HepG2 (cell line): Measurements from ENCODE around the gene PLCB1. TPM values are rescaled to one million over a fixed set of nuclear protein-coding genes. Genes with fewer than 3 reads are reported as not detected.

Experiments
- ATAC-seq: fragments of 200-7000 bp; cut with Tn5 transposase; 3 replicates; pipeline ENCODE4 v1.9.1; 2020; ENCODE audit warnings: mild to moderate bottlenecking, moderate library complexity
- BruUV-seq: library from RNA; stranded (reverse); fragments of 400-500 nt; replicated peaks from 2 replicates; lab custom pipeline; 2021; lab: Mats Ljungman, UMichigan
- CTCF ChIA-PET: fragments of 300-600 bp; formaldehyde crosslinking; extraction: SDS; loops from one replicate; lab custom pipeline; 2021; ENCODE audit warnings: low total read pairs, inconsistent platforms, low intra/inter-chr PET ratio; lab: Yijun Ruan, JAX
- POLR2A ChIA-PET: fragments of 350-600 bp; sonication (Branson Sonifier 250); formaldehyde crosslinking; loops from one replicate; lab custom pipeline; 2020; ENCODE audit warnings: antibody characterized with exemption, inconsistent platforms; lab: Yijun Ruan, JAX
- DNase-seq: peaks from one replicate; pipeline ENCODE4 v3.0.0-alpha.2; 2015; ENCODE audit warnings: low spot score
- FAIRE-seq: peaks from 3 replicates; lab custom pipeline; 2011; peaks lifted over from hg19 to GRCh38; lab: Jason Lieb, UNC
- H2AFZ ChIP-seq: one replicate; pipeline ENCODE4 v1.6.1; 2011; ENCODE audit warnings: low read length, inconsistent platforms
- H3K27ac ChIP-seq: fragments of 300-600 bp; 3 replicates; pipeline ENCODE4 v1.8.0; 2011; ENCODE audit warnings: mixed run types, mild to moderate bottlenecking, mixed read lengths, low read length, inconsistent platforms; ENCODE audit not compliant: insufficient read depth; ENCODE audit errors: extremely low read length
- H3K27me3 ChIP-seq, 2 experiments: fragments of 200-600 bp in 1 of 2; 2 replicates in 1 of 2; 3 replicates in 1 of 2; pipeline versions ENCODE4 v1.6.0 to v1.8.0; 2011; ENCODE audit warnings: low read length in 2 of 2, mild to moderate bottlenecking in 2 of 2, moderate library complexity in 2 of 2, inconsistent platforms in 1 of 2; ENCODE audit not compliant: insufficient read depth in 2 of 2, control insufficient read depth in 1 of 2
- H3K36me3 ChIP-seq, 2 experiments: fragments of 200-600 bp in 1 of 2; replicated peaks in 1 of 2; 2 replicates in 1 of 2; 3 replicates in 1 of 2; pipeline versions ENCODE4 v1.5.1 to v1.8.0; 2011; ENCODE audit warnings: low read length in 2 of 2, inconsistent platforms in 1 of 2; ENCODE audit not compliant: insufficient read depth in 2 of 2, control insufficient read depth in 1 of 2
- H3K4me1 ChIP-seq: 2 replicates; pipeline ENCODE4 v1.5.1; 2012; ENCODE audit warnings: low read length, inconsistent platforms; ENCODE audit not compliant: insufficient read depth
- H3K4me2 ChIP-seq: 2 replicates; pipeline ENCODE4 v1.6.0; 2011; ENCODE audit warnings: low read depth, low read length, inconsistent platforms
- H3K4me3 ChIP-seq, 3 experiments: fragments of 200-600 bp in 1 of 3; sonication (generic), shearing (Covaris generic) in 1 of 3; replicated peaks in 1 of 3; 2 replicates each; pipeline ENCODE4 v1.5.1; 2011 to 2016; ENCODE audit warnings: low read length in 3 of 3, inconsistent platforms in 2 of 3, low read depth in 2 of 3, mild to moderate bottlenecking in 2 of 3, control low read depth in 1 of 3, mixed read lengths in 1 of 3; ENCODE audit not compliant: insufficient read depth in 1 of 3
- H3K79me2 ChIP-seq: one replicate; pipeline ENCODE4 v1.6.1; 2011; ENCODE audit warnings: low read length, inconsistent platforms; ENCODE audit not compliant: insufficient read depth
- H3K9ac ChIP-seq: 2 replicates; pipeline ENCODE4 v1.6.0; 2011; ENCODE audit warnings: mild to moderate bottlenecking, low read depth, low read length, inconsistent platforms; ENCODE audit not compliant: insufficient read depth
- H3K9me3 ChIP-seq: 2 replicates; pipeline ENCODE4 v1.5.1; 2012; ENCODE audit warnings: mild to moderate bottlenecking, low read length
- H4K20me1 ChIP-seq: 2 replicates; pipeline ENCODE4 v1.6.0; 2011; ENCODE audit warnings: inconsistent platforms, mild to moderate bottlenecking, low read length, moderate library complexity; ENCODE audit not compliant: insufficient read depth
- GPN1 ChIP-seq: sonication (generic); formaldehyde crosslinking; IDR thresholded peaks from 2 replicates; pipeline ENCODE4 v1.5.1; 2020; ENCODE audit warnings: missing genetic modification reagents, borderline replicate concordance
- KDM6A ChIP-seq: IDR thresholded peaks from 2 replicates; pipeline ENCODE4 v1.6.1; 2016; ENCODE audit warnings: low read depth
- LCORL ChIP-seq, 2 experiments: fragments of 450-650 bp in 1 of 2; sonication (generic) in 1 of 2; formaldehyde crosslinking in 1 of 2; IDR thresholded peaks; 2 replicates each; pipeline versions ENCODE4 v1.5.0 to v1.6.1; 2017 to 2020; ENCODE audit warnings: antibody characterized with exemption in 1 of 2, missing genetic modification reagents in 1 of 2
- PBX3 ChIP-seq: sonication (generic); formaldehyde crosslinking; IDR thresholded peaks from 2 replicates; pipeline ENCODE4 v1.8.1; 2023; ENCODE audit warnings: missing genetic modification reagents, inconsistent platforms, borderline replicate concordance
- RFXAP ChIP-seq: sonication (generic); formaldehyde crosslinking; IDR thresholded peaks from 2 replicates; pipeline ENCODE4 v1.4.0; 2020; ENCODE audit warnings: missing genetic modification reagents, borderline replicate concordance
- THYN1 ChIP-seq: sonication (generic); formaldehyde crosslinking; IDR thresholded peaks from 2 replicates; pipeline ENCODE4 v1.8.1; 2023; ENCODE audit warnings: low read depth, mild to moderate bottlenecking, moderate library complexity, missing genetic modification reagents, borderline replicate concordance
- TRIM24 ChIP-seq: sonication (generic); formaldehyde crosslinking; IDR thresholded peaks from 2 replicates; pipeline ENCODE4 v1.8.0; 2022; ENCODE audit warnings: mild to moderate bottlenecking, missing genetic modification reagents
- ZFP37 ChIP-seq: sonication (generic); formaldehyde crosslinking; IDR thresholded peaks from 2 replicates; pipeline ENCODE4 v1.4.0; 2020; ENCODE audit warnings: missing genetic modification reagents, borderline replicate concordance
- ZNF234 ChIP-seq: sonication (generic); formaldehyde crosslinking; conservative IDR thresholded peaks from 2 replicates; pipeline ENCODE4 v1.5.1; 2020; ENCODE audit warnings: mild to moderate bottlenecking, missing genetic modification reagents
- ZNF256 ChIP-seq: sonication (generic); formaldehyde crosslinking; conservative IDR thresholded peaks from 2 replicates; pipeline ENCODE4 v1.4.0; 2020; ENCODE audit warnings: missing genetic modification reagents
- ZNF460 ChIP-seq: sonication (generic); formaldehyde crosslinking; IDR thresholded peaks from 2 replicates; pipeline ENCODE4 v1.5.1; 2020; ENCODE audit warnings: missing genetic modification reagents, mild to moderate bottlenecking, borderline replicate concordance
- ZNF777 ChIP-seq: sonication (generic); formaldehyde crosslinking; IDR thresholded peaks from 2 replicates; pipeline ENCODE4 v1.4.0; 2020; ENCODE audit warnings: missing genetic modification reagents
- ZNF879 ChIP-seq: sonication (generic); formaldehyde crosslinking; IDR thresholded peaks from 2 replicates; pipeline ENCODE4 v1.8.1; 2023; ENCODE audit warnings: missing genetic modification reagents
- WGBS: methylation state at CpG from one replicate; pipeline ENCODE4 v1.1.6; 2017; ENCODE audit warnings: low lambda C conversion rate; 5-methylcytosine and 5-hydroxymethylcytosine counted together
- in situ Hi-C: cut with HindIII; loops from 2 replicates; pipeline ENCODE4 v1.10.0; 2017; ENCODE audit warnings: low pct_unique_long_range_greater_than_20kb; ENCODE audit not compliant: extremely low pct_ligation_motif_present
- intact Hi-C: fragments of 100-400 bp; cut with micrococcal nuclease; formaldehyde crosslinking; loops from one replicate; pipeline ENCODE4 v1.10.0; 2022; ENCODE audit not compliant: unreplicated experiment
- polyA plus RNA-seq, 8 experiments: library from polyadenylated mRNA; depleted of rRNA in 3 of 8; stranded (reverse) in 7 of 8; unstranded in 1 of 8; fragments of >200 nt; fragmentation: Illumina TruSeq in 4 of 8; extraction: Trizol in 4 of 8; gene quantifications; 2 replicates each; pipeline versions ENCODE4 v1.2.1 to v1.2.3, GENCODE V29; 2011 to 2016; ENCODE audit warnings: low read depth in 4 of 8, missing spikeins in 1 of 8, mixed read lengths in 1 of 8; ENCODE audit not compliant: insufficient read depth in 1 of 8
- total RNA-seq, 5 experiments: library from RNA; depleted of rRNA; stranded (reverse); fragments of >200 nt; fragmentation: Illumina TruSeq; extraction: Trizol; gene quantifications; 2 replicates each; pipeline ENCODE4 v1.2.3, GENCODE V29; 2016; ENCODE audit warnings: low read depth in 1 of 5
- TF ChIP-seq, protein P1 (sequence below): sonication (generic); formaldehyde crosslinking; IDR thresholded peaks from 2 replicates; pipeline ENCODE4 v1.4.0; 2020; ENCODE audit warnings: missing genetic modification reagents, borderline replicate concordance
- TF ChIP-seq, protein P2 (sequence below): sonication (generic); formaldehyde crosslinking; IDR thresholded peaks from 2 replicates; pipeline ENCODE4 v1.8.0; 2022; ENCODE audit warnings: mild to moderate bottlenecking, missing genetic modification reagents; ENCODE audit not compliant: insufficient replicate concordance

Gene PLCB1
- total and polyA plus RNA-seq, 2 of the 13 experiments (the other 11 are each of a cell fraction or from before 2014, with no cell fraction given), result 42.4 to 55.9 TPM

DNA sequence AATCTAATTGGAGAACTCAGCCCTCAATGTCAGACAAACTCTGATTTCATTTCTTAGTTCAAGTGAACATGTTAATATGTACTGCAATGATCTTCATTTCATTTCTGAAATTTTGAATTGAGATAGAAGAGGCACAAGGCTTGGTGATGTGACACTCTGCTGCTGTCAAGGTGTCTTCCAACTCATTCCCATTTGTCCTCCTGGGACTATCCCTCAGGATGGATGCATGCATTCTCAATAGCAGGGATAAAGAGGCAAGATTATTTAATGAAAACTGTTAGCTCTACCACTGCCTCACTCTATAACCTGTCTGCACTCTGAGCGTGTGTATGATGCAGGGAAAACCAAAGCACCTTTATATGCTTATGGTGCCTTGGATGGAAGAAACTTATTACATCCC lies 78.7 kb downstream of the PLCB1 start:
- CTCF ChIA-PET, result no interaction called here

GRCh38 chr20:8212286-8212685 lies 80.2 kb downstream of the PLCB1 start:
- H3K27me3 ChIP-seq, result no peaks in the 10 kb centered on the region
- POLR2A ChIA-PET, result no interaction called here
- CTCF ChIA-PET, result no interaction called here
- H3K27ac ChIP-seq, result no peak overlapping the region
- no peak overlapping the region for H3K9ac ChIP-seq
- intact Hi-C loops (no loop called here), in situ Hi-C loops (no loop called here)
- H3K4me2 ChIP-seq, result no peak overlapping the region
- no peaks in the 10 kb centered on the region for H4K20me1 ChIP-seq
- FAIRE-seq (no peak), ATAC-seq (no peak), DNase-seq (no peak)
- WGBS, result 97% methylated on average over 3 of the region's 3 CpGs
- H3K79me2 ChIP-seq, result peaks cover 26% of the 10 kb centered on the region
- H2AFZ ChIP-seq, result no peak overlapping the region
- peaks cover 57% of the 10 kb centered on the region for H3K4me1 ChIP-seq
- no TSS peak for BruUV-seq
- no peak overlapping the region for H3K4me3 ChIP-seq
- H3K9me3 ChIP-seq, result no peaks in the 10 kb centered on the region
- H3K36me3 ChIP-seq, result peaks cover 0 to 2% of the 10 kb centered on the region in 2 experiments; a peak in 2 of 5 replicates
- TF ChIP-seq, protein P1, sequence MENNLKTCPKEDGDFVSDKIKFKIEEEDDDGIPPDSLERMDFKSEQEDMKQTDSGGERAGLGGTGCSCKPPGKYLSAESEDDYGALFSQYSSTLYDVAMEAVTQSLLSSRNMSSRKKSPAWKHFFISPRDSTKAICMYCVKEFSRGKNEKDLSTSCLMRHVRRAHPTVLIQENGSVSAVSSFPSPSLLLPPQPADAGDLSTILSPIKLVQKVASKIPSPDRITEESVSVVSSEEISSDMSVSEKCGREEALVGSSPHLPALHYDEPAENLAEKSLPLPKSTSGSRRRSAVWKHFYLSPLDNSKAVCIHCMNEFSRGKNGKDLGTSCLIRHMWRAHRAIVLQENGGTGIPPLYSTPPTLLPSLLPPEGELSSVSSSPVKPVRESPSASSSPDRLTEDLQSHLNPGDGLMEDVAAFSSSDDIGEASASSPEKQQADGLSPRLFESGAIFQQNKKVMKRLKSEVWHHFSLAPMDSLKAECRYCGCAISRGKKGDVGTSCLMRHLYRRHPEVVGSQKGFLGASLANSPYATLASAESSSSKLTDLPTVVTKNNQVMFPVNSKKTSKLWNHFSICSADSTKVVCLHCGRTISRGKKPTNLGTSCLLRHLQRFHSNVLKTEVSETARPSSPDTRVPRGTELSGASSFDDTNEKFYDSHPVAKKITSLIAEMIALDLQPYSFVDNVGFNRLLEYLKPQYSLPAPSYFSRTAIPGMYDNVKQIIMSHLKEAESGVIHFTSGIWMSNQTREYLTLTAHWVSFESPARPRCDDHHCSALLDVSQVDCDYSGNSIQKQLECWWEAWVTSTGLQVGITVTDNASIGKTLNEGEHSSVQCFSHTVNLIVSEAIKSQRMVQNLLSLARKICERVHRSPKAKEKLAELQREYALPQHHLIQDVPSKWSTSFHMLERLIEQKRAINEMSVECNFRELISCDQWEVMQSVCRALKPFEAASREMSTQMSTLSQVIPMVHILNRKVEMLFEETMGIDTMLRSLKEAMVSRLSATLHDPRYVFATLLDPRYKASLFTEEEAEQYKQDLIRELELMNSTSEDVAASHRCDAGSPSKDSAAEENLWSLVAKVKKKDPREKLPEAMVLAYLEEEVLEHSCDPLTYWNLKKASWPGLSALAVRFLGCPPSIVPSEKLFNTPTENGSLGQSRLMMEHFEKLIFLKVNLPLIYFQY (CRISPR knock-in tag), result no peak
- no peak for TF ChIP-seq LCORL (IDR thresholded peaks at IDR 0.05)
- TF ChIP-seq LCORL (CRISPR knock-in tag; IDR thresholded peaks at IDR 0.05), result no peak
- no peak for TF ChIP-seq ZNF879 (CRISPR knock-in tag)
- TF ChIP-seq, protein P2, sequence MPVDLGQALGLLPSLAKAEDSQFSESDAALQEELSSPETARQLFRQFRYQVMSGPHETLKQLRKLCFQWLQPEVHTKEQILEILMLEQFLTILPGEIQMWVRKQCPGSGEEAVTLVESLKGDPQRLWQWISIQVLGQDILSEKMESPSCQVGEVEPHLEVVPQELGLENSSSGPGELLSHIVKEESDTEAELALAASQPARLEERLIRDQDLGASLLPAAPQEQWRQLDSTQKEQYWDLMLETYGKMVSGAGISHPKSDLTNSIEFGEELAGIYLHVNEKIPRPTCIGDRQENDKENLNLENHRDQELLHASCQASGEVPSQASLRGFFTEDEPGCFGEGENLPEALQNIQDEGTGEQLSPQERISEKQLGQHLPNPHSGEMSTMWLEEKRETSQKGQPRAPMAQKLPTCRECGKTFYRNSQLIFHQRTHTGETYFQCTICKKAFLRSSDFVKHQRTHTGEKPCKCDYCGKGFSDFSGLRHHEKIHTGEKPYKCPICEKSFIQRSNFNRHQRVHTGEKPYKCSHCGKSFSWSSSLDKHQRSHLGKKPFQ, result no peak
- no peak for TF ChIP-seq ZNF460 (CRISPR knock-in tag)

More for the DNA sequence above, 78.7 kb downstream of the PLCB1 start:
- no peak overlapping the region for H3K27ac ChIP-seq
- intact Hi-C loops, result no loop called here
- peaks cover 0 to 2% of the 10 kb centered on the region in 2 experiments; a peak in 2 of 5 replicates for H3K36me3 ChIP-seq
- H3K9ac ChIP-seq, result no peak overlapping the region
- peaks cover 72% of the 10 kb centered on the region for H3K4me1 ChIP-seq
- H3K27me3 ChIP-seq, result no peaks in the 10 kb centered on the region
- BruUV-seq, result no TSS peak
- no peak for ATAC-seq
- POLR2A ChIA-PET, result no interaction called here
- no peak overlapping the region for H3K4me2 ChIP-seq
- no peaks in the 10 kb centered on the region for H4K20me1 ChIP-seq
- TF ChIP-seq RFXAP, result no peak
- no peak for TF ChIP-seq ZNF234 (CRISPR knock-in tag)
- TF ChIP-seq GPN1 (CRISPR knock-in tag), result no peak
- TF ChIP-seq TRIM24 (CRISPR knock-in tag), result no peak
- TF ChIP-seq ZNF777 (CRISPR knock-in tag), result no peak
- TF ChIP-seq PBX3 (CRISPR knock-in tag), result no peak
- TF ChIP-seq KDM6A (CRISPR knock-in tag), result no peak
- no peak for TF ChIP-seq ZNF256
- TF ChIP-seq ZFP37 (CRISPR knock-in tag), result no peak
- TF ChIP-seq THYN1, result no peak
- TF ChIP-seq, all 625 proteins: peak for 0
- no peak for DNase-seq
- Histone ChIP-seq H3K79me2 (peaks cover 31% of the 10 kb centered on the region), H3K9me3 (no peaks in the 10 kb centered on the region), H2AFZ (no peak overlapping the region), H3K4me3 (no peak overlapping the region)
- FAIRE-seq, result no peak
- WGBS, result 92% methylated on average over 1 of the region's 1 CpG
- in situ Hi-C loops, result no loop called here
